Measurements from ENCODE around the gene CHMP4B.

The CHMP4B gene

DNA sequence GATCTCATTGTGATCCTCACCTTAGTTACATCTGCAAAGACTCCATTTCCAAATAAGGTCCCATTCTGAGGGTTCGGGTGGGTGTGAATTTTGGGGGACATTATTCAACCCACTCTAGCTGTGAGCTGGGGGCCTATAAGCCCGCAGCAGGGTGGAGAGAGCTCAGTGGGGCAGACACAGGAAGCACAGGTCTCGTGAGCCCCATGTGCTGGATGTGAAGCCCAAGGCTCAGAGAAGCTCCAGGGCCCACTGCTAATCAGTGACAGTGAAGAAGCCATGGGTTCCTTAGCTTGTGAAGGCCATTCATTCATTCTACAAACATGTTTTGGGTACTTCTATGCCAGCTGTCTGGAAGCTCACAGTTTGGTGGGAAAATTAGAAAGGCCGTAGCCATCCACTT, 47.5 kb downstream of the CHMP4B start:
- TF ChIP-seq OSR1 (CRISPR knock-in tag; IDR thresholded peaks at IDR 0.05) (no peak), BACH2 (CRISPR knock-in tag; IDR thresholded peaks at IDR 0.05; ENCODE audit: borderline replicate concordance) (no peak), TCF4 (CRISPR knock-in tag; IDR thresholded peaks at IDR 0.05; ENCODE audit: borderline replicate concordance) (no peak), ZC3H10 (CRISPR knock-in tag; IDR thresholded peaks at IDR 0.05) (no peak), RARB (CRISPR knock-in tag; IDR thresholded peaks at IDR 0.05) (no peak), ZNF8 (CRISPR knock-in tag; IDR thresholded peaks at IDR 0.05) (no peak), ESRRG (CRISPR knock-in tag; IDR thresholded peaks at IDR 0.05) (no peak)
- TF ChIP-seq, protein P1, sequence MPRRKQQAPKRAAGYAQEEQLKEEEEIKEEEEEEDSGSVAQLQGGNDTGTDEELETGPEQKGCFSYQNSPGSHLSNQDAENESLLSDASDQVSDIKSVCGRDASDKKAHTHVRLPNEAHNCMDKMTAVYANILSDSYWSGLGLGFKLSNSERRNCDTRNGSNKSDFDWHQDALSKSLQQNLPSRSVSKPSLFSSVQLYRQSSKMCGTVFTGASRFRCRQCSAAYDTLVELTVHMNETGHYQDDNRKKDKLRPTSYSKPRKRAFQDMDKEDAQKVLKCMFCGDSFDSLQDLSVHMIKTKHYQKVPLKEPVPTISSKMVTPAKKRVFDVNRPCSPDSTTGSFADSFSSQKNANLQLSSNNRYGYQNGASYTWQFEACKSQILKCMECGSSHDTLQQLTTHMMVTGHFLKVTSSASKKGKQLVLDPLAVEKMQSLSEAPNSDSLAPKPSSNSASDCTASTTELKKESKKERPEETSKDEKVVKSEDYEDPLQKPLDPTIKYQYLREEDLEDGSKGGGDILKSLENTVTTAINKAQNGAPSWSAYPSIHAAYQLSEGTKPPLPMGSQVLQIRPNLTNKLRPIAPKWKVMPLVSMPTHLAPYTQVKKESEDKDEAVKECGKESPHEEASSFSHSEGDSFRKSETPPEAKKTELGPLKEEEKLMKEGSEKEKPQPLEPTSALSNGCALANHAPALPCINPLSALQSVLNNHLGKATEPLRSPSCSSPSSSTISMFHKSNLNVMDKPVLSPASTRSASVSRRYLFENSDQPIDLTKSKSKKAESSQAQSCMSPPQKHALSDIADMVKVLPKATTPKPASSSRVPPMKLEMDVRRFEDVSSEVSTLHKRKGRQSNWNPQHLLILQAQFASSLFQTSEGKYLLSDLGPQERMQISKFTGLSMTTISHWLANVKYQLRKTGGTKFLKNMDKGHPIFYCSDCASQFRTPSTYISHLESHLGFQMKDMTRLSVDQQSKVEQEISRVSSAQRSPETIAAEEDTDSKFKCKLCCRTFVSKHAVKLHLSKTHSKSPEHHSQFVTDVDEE (CRISPR knock-in tag; IDR thresholded peaks at IDR 0.05), result no peak
- TF ChIP-seq, protein P2, sequence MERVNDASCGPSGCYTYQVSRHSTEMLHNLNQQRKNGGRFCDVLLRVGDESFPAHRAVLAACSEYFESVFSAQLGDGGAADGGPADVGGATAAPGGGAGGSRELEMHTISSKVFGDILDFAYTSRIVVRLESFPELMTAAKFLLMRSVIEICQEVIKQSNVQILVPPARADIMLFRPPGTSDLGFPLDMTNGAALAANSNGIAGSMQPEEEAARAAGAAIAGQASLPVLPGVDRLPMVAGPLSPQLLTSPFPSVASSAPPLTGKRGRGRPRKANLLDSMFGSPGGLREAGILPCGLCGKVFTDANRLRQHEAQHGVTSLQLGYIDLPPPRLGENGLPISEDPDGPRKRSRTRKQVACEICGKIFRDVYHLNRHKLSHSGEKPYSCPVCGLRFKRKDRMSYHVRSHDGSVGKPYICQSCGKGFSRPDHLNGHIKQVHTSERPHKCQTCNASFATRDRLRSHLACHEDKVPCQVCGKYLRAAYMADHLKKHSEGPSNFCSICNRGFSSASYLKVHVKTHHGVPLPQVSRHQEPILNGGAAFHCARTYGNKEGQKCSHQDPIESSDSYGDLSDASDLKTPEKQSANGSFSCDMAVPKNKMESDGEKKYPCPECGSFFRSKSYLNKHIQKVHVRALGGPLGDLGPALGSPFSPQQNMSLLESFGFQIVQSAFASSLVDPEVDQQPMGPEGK (CRISPR knock-in tag; IDR thresholded peaks at IDR 0.05; ENCODE audit: borderline replicate concordance), result no peak

DNA sequence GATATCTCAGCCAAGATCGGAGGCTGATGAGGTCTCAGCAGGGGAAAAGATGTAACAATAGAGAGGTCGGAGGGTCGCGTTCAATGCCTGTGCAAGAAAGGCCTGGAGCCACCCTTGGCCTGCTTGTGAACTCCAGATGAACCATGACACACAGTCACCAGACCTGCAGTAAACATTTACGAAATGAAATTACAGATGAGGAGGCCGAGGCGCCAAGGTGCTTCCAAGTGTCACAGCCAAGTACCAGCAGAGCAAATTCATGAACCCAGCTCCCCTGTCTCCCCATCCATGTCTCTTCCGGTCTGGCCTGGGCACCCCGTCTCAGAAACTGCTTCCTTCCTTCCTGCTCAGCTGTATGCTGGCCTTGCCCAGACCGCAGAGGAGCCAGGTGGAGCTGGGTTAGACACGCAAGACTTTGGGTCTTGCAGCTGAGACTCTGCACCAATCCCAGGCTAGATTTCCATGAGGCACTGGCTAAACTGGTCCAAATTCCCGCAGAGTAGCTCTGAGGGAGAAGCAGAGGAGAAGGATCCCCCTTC, 48.1 kb downstream of the CHMP4B start:
- ATAC-seq, result no peak
- TF ChIP-seq ARNTL (CRISPR knock-in tag; IDR thresholded peaks at IDR 0.05; ENCODE audit: borderline replicate concordance, low read depth), result no peak
- TF ChIP-seq PPARA (CRISPR knock-in tag; IDR thresholded peaks at IDR 0.05; ENCODE audit: borderline replicate concordance), result no peak
- no peak for TF ChIP-seq CSDC2 (CRISPR knock-in tag; IDR thresholded peaks at IDR 0.05)
- no peak for TF ChIP-seq ZFP3 (CRISPR knock-in tag; IDR thresholded peaks at IDR 0.05)
- no peak for TF ChIP-seq ZC3H10 (CRISPR knock-in tag; IDR thresholded peaks at IDR 0.05)
- no peak for TF ChIP-seq ZNF8 (CRISPR knock-in tag; IDR thresholded peaks at IDR 0.05)
- no peak for TF ChIP-seq BACH2 (CRISPR knock-in tag; IDR thresholded peaks at IDR 0.05; ENCODE audit: borderline replicate concordance)
- no peak for TF ChIP-seq ZNF565 (CRISPR knock-in tag; conservative IDR thresholded peaks at IDR 0.05; ENCODE audit: low read depth)
- TF ChIP-seq GLIS3 (CRISPR knock-in tag; IDR thresholded peaks at IDR 0.05), result no peak
- TF ChIP-seq, protein P2 (CRISPR knock-in tag; IDR thresholded peaks at IDR 0.05; ENCODE audit: borderline replicate concordance), result no peak
- no peak for TF ChIP-seq TCF4 (CRISPR knock-in tag; IDR thresholded peaks at IDR 0.05; ENCODE audit: borderline replicate concordance)
- TF ChIP-seq TOX (CRISPR knock-in tag; IDR thresholded peaks at IDR 0.05; ENCODE audit: borderline replicate concordance), result no peak
- TF ChIP-seq, protein P1 (CRISPR knock-in tag; IDR thresholded peaks at IDR 0.05), result no peak
- no peak for TF ChIP-seq ZFP30 (CRISPR knock-in tag; IDR thresholded peaks at IDR 0.05)
- no peak for TF ChIP-seq SNAI2 (CRISPR knock-in tag; IDR thresholded peaks at IDR 0.05)
- no peak for TF ChIP-seq ZNF70 (CRISPR knock-in tag; IDR thresholded peaks at IDR 0.05)
- TF ChIP-seq, protein P3, sequence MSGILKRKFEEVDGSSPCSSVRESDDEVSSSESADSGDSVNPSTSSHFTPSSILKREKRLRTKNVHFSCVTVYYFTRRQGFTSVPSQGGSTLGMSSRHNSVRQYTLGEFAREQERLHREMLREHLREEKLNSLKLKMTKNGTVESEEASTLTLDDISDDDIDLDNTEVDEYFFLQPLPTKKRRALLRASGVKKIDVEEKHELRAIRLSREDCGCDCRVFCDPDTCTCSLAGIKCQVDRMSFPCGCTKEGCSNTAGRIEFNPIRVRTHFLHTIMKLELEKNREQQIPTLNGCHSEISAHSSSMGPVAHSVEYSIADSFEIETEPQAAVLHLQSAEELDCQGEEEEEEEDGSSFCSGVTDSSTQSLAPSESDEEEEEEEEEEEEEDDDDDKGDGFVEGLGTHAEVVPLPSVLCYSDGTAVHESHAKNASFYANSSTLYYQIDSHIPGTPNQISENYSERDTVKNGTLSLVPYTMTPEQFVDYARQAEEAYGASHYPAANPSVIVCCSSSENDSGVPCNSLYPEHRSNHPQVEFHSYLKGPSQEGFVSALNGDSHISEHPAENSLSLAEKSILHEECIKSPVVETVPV (CRISPR knock-in tag; IDR thresholded peaks at IDR 0.05), result no peak
- TF ChIP-seq, protein P4, sequence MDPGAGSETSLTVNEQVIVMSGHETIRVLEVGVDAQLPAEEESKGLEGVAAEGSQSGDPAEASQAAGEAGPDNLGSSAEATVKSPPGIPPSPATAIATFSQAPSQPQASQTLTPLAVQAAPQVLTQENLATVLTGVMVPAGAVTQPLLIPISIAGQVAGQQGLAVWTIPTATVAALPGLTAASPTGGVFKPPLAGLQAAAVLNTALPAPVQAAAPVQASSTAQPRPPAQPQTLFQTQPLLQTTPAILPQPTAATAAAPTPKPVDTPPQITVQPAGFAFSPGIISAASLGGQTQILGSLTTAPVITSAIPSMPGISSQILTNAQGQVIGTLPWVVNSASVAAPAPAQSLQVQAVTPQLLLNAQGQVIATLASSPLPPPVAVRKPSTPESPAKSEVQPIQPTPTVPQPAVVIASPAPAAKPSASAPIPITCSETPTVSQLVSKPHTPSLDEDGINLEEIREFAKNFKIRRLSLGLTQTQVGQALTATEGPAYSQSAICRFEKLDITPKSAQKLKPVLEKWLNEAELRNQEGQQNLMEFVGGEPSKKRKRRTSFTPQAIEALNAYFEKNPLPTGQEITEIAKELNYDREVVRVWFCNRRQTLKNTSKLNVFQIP (CRISPR knock-in tag; IDR thresholded peaks at IDR 0.05; ENCODE audit: borderline replicate concordance, low read depth), result no peak

More for the DNA sequence above, 47.5 kb downstream of the CHMP4B start:
- ATAC-seq, result no peak
